Stimulated activated naive CD8-positive, alpha-beta T cell treated with anti-CD3 and anti-CD28 coated beads, Interleukin-15, Interleukin-2, amounts not matched to agents 100 U/mL and 50 U/mL, for 24 hours (primary cell): ENCODE results near the gene RSU1.

ENCODE experiments used
- ATAC-seq: fragments of 150-1000 bp; cut with Tn5 transposase; one replicate; pipeline ENCODE4 v1.10.0; 2021
- DNase-seq: peaks from one replicate; pipeline ENCODE4 v3.0.0; 2021

RSU1 gene

DNA sequence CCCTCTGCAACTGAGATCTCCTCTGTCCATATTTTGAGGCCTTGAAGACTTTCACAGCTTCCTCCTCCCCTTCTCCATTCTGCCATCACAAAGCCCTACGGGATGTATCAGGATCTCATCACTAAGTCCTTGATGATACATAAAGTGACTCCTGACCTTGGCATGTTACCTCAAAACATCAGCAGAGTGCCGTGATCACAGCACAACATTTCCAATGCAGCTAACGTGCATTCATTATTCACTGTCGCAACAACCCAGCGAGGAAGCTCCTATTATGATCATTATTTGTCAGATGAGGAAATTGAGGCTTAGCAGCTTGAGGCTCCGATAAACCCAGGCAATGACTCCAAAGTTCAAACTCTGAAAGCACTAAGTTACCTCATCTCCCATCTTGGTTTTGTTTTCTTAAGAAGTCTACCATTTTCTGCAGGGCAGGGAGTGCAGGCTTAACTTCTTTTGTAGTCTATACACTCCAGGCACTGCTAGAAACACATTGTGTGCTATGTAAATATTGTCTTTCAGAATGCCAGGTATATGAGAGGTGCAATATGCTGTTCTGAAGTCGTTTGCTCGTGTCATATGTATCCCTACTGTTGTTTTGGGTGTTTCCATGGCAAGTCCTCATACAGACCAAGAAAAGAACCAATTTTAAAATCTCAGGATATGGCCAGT is 215.0 kb downstream of the RSU1 start:
- ATAC-seq (no peak), DNase-seq (no peak)

DNA sequence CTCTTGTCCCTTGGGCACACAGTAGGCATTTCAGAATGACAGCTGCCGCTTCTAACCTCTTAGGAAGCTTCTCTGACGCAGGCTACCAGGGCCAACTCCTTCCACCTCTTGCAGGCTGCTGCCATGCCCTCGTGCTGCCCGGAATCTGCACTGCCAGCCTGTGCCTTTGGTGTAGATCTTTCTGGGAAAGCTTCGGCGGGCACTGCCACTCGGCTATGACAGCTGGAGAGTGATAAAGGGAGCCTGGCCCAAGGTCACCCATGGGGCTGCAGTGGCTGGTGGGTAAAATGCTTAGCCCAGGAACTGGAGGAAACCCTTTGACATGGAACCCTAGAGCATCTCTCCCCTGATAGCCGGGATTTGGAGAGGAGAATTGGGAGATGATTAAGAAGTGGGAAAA is 217.6 kb downstream of the RSU1 start:
- no peak for ATAC-seq
- DNase-seq, result no peak

DNA sequence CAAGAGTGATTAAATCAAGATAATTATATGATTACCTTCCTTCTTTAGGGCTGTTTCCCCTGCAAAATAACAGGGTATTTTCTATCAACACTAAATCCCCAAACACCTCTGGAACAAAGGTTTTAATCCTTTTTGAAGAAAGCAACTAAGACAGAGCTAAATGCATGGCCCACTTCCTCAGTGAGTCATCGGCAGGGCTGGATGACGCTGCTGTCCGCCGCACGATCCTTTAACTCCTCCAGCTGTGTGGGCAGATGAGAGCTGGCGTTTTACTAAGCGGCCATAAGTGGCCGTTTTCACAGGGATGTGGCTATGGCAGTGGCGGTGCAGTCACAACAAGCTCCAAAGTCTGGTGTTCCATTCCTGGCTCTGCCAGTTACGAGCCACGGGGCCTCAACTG is 219.6 kb downstream of the RSU1 start:
- ATAC-seq (no peak), DNase-seq (no peak)

DNA sequence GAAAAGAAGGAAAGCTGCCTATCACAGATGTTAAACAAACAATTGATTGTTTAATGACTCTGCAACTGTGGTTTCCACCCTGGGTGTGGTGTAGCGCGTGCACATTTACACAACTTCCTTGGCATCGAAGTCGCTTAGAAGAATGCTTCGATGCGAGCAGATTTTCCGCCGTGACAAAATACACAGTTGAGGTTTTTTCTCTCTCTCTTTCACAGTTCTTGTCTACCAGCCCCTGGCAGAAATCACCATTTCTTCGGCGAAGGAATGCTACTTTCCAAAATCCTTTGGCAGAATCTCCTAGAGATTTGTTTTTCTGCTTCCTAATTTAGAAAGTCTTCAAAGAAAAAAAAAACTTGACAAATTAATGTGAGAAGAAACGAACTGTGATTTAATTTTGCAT is 224.8 kb downstream of the RSU1 start:
- DNase-seq (no peak), ATAC-seq (no peak)

DNA sequence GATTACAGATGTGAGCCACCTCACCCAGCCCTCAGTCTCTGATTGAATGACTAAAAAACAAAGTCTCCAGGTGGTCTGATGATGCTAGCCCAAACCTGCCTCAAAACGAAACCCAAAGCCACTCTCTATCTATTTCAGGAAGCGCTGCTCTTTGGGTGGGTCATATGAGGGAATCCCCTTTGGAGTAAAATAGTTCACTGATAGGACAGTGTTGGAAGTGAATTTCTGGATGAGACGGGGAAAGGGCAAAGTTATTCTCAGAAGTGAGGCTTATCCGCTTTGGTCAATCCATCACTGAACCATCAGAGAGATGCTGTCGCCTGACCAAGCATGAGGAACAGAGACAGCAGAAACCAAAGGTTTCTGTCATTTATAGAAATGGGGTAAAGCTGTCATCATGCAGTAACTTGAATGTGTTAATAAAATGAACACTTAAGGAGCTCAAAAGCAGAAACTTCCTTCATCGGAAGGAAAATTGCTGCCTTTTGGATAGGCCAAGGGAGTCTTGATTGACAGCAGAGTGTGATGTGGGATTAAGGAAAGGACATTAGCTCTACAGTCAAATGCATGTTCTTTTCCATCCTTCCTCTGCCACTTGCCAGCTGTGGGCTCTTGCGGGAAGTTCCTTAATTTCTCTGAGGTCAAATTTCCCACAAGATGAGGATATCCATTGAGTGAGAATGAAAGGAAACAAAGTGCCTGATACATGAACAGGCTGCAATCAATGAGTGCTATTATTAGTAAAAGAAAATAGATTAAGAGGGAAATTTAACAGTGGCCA is 230.7 kb downstream of the RSU1 start:
- DNase-seq, result no peak

DNA sequence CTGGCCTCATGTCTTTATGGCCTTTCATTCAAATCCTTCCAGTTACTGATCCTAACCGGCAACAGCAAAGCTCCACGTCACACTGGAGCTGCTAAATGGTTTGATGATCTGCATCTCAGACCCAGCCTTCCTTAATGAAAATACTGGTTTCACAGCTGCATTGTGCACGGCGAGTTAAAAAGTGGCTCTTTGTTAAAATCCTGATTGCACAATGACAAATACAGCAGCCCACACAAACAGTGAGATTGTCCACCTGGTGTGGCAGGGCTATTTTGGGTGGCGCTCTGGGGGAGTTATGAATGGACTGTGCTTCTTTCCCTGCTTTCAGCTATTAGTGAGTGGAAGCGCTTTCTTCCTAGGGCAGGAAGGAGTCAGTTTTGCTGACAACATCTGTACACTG is 232.1 kb downstream of the RSU1 start:
- no peak for DNase-seq
- ATAC-seq, result no peak

More for the DNA sequence above, 230.7 kb downstream of the RSU1 start:
- no peak for ATAC-seq

DNA sequence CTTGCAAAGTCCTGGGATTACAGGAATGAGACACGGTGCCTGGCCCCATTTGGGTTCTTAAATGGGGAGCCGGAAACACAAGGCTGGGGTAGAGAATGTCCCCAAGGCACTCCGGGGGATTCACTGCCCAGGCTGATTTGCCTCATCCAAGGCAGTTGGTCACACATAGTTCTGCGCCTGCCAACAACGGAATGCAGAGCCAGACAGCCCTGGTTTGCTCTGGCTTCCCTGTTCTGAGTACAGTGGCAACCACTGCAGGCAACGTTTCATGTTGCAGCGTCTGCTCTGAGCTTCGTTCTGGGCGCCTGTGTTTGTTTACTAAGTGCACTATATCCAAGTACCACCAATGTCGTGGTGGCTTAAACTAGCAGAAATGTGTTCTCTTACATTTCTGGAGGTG is 233.8 kb downstream of the RSU1 start:
- no peak for DNase-seq
- ATAC-seq, result no peak

DNA sequence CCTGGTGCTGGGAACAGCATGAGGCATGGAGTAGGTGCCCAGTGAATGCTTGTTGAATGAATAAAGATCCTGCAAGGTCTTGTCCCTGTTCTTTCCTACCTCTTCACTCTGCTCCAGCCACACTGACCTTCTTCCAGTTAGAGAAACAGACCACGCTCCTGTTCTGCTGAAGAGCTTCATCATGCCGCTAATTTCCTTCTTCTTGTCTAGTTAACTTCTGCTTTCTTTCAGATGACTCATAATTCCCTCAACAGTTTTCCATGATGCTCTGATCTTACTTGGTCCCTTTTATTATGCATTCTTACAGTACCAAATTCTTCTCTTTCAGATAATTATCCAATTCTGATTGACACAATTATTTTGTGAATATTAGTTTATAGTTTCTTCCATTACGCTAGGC is 236.0 kb downstream of the RSU1 start:
- DNase-seq (no peak), ATAC-seq (no peak)

DNA sequence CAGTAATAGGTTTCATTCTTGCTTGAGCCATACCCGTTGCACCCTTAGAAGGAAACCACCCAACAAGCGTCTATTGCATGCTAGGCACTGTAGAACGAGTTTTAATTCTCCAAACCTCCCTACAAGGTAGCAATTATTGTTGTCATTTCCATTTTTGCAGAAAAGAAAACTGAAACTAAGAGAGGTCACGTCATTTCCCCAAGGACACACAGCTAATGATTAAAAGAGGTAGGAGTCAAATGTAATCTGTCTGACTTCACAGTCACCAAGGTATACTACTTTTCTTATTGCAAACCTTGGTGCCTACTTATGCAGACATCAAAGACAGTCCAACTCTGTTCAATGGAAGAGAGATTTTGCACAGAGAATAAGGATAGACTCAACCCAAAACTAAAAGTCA is 246.5 kb downstream of the RSU1 start:
- ATAC-seq, result no peak
- no peak for DNase-seq

DNA sequence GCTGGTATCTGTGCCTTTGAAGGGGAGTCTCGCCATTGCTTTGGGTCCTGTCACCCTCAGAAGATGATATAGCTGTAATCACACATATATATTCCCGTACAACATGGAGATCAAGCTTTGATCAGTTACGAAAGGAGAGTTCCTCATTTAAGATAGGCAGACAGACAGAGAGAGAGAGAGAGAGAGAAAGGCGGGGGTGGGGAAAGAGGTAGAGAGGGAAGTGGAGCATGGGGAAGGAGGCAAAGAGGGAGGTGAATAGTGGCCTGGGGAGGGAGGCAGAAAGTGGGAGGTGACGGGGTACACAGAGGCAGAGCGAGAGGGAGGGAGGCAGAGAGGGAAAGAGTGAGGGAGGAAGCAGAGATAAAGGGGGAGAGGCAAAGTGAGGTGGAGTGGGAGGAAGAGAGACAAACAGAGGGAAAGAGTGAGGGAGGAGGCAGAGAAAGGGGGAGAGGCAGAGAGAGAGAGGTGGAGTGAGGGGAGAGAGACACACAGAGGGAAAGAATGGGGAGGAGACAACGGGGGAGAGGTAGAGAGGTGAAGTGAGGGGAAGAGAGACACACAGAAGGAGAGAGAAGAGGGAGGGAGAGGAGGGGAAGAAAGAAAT is 250.9 kb downstream of the RSU1 start:
- DNase-seq, result no peak

DNA sequence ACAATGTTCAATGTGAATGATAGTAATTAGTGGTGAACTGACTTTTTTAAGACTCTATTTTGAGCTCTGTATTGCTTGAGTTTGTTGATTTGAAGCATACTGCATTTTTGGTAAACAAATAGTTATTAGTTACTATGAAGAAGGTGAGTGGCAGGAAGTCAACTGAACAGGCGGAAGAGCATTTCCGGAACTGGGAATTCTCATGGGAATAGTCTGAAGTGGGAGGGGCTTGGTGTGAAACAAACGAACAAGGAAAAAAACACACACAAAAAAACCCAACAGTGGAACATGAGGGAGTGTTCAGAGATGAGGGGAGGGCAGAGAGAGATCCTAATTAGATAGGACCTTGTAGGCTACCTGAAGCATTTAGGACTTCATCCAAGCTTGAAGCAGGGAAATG is 251.6 kb downstream of the RSU1 start:
- DNase-seq (no peak), ATAC-seq (no peak)

More for the DNA sequence above, 250.9 kb downstream of the RSU1 start:
- ATAC-seq, result no peak

DNA sequence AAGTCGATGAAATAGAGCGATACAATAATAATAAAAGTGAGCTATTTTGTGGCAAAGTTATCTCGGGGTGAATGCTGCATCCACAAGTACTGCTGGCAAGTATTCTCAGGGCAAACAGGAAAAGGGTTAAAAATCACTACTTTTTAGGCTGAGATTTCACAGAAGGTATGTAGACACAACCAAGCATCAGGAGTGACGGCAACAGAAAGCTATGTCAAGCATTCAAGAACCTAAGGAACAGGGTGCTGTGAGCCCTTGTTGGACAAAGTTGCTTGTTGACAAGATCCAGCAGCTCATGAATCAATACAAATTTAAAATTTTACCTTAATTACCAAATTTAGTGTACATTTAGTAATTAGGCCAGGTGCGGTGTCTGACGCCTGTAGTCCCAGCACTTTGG is 254.3 kb downstream of the RSU1 start:
- no peak for DNase-seq
- ATAC-seq, result no peak

DNA sequence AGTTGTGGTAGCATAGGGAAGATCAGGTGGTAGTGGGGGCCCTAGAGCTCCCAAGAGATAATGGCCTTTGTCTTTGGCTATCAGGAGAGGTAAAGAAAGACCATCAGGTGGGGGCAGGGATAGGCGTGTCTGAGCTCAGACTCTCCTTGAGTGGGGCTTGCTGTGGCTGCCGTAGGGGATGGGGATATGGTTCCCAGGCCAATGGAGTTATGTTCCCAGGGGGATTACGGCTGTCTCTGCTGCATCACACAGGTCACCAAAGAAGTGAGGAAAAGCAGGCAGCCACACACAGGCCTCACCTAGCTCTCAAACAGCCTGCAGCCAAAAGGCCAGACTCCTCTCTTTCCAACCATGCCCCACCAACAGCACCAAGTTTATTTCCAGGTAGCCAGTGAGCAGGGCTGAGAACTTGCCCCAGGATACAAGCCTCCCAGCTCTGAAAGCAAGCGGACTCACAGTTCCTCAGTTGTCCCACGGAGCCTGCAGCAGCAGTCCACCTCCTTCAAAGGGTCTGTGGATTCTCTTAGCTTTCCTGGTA is 257.9 kb downstream of the RSU1 start:
- no peak for DNase-seq
- no peak for ATAC-seq

DNA sequence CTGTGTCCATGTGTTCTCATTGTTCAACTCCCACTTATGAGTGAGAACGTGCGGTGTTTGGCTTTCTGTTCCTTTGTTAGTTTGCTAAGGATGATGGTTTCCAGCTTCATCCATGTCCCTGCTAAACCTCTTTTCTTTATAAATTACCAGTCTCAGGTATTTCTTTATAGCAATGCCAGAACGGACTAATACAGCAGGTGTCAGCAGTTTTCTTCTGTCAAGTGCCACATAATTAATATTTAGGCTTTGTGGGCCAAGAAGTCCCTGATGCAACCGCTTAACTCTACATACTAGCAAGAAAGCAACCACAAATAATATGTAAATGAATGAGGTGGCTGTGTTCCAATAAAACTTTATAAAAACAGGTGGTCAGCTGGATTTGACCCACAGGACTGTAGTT is 269.3 kb downstream of the RSU1 start:
- DNase-seq, result no peak
- no peak for ATAC-seq

DNA sequence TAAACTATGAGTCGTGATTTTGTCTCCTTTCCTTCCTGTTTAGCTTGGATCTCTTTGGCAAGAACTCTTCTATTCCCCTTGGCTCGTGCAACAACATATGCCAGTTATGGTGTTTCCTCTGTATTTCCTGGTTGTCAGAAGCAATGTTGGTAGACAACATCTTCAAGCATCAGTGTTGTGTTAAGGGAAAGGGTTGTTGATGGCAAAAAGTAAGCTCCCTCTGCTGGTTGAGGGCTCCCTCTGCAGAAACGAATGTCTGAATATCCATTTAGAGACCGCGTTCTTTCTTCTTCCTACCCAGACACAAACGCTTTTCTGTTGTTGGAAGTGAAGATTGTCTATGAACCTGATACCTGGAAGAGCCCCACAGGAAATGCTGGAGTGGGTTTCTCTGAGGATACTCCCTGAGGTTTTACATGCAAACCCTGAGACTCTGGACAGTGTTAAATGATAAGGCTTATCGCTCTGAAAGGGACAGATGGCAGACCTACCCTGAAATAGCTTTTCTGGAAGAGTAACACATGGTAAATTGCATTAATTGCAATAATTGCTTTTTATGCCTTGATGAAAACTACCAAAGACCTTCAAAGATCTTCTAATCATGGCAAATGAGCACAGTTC is 272.0 kb downstream of the RSU1 start:
- ATAC-seq (no peak), DNase-seq (no peak)

DNA sequence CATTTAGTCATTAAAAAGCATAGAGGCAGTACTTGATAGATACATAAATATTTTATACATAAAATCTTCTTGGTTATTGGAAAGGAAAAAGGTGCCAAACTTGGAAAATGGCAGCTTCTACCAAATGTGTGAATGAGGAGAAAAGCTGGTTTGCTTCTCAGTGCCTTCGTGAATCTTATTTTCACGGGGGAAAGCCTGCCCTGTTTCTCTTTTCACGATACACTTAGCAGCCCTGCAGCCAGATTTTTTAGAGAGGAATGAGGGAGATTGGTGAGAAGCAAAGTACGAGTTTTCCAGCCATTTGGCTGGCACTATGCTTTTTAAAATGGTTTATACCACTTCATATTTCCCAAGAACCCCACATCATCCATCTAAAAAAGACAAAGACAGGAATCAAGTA is 272.6 kb downstream of the RSU1 start:
- ATAC-seq, result no peak

DNA sequence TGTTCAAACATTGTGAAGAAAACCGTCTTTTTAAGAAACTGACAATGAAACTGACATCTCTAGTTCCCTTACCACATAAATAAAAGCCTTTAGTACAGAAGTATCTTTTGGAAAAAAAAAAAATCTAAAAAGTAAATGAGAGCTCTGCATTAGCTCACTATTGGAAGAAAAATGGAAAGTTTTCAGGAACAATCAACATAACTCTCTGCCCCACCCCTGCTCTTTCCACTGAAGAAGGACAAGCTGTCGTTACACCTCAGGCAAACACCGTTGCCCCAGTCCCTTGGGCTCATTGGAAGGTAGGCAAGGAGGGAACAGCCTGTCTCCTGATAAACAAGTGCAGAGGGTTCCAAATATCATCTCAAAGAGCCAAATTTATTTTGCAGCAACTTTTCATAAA is 273.1 kb downstream of the RSU1 start:
- DNase-seq (no peak), ATAC-seq (no peak)

More for the DNA sequence above, 272.6 kb downstream of the RSU1 start:
- DNase-seq, result no peak
